HEK293 (cell line): ENCODE measurements around the gene AGBL3.

Experiments used
- CTCF ChIA-PET: fragments of 350-600 bp; formaldehyde crosslinking; extraction: SDS; loops from one replicate; lab custom pipeline; 2021; ENCODE audit warnings: antibody characterized with exemption; lab: Yijun Ruan, JAX
- POLR2A ChIA-PET: fragments of 300-600 bp; formaldehyde crosslinking; extraction: SDS; loops from one replicate; lab custom pipeline; 2020; ENCODE audit warnings: antibody characterized with exemption, inconsistent platforms; lab: Yijun Ruan, JAX
- H3K27ac ChIP-seq: fragments of 200-500 bp; sonication (Bioruptor generic); 2 replicates; pipeline ENCODE4 v1.5.1; 2014; ENCODE audit warnings: low read depth, low read length, control low read depth, inconsistent platforms; ENCODE audit errors: extremely low read depth
- H3K36me3 ChIP-seq, 2 experiments: fragments of 200-500 bp in 1 of 2; sonication (Bioruptor generic) in 1 of 2; 1 replicate in 1 of 2; 2 replicates in 1 of 2; pipeline ENCODE4 v1.5.1; 2014 to 2017; ENCODE audit warnings: inconsistent platforms in 2 of 2, low read length in 2 of 2; ENCODE audit not compliant: control insufficient read depth in 2 of 2, insufficient read depth in 1 of 2
- H3K4me1 ChIP-seq: fragments of 200-500 bp; sonication (Bioruptor generic); 2 replicates; pipeline ENCODE4 v1.5.1; 2014; ENCODE audit warnings: mild to moderate bottlenecking, low read length, inconsistent platforms; ENCODE audit not compliant: control insufficient read depth, insufficient read depth
- H3K4me3 ChIP-seq: 2 replicates; pipeline ENCODE4 v1.5.1; 2011; ENCODE audit warnings: low read depth, mild to moderate bottlenecking, control low read depth, low read length, moderate library complexity
- H3K9me3 ChIP-seq: fragments of 200-500 bp; sonication (Bioruptor generic); 2 replicates; pipeline ENCODE4 v1.5.1; 2014; ENCODE audit warnings: low read depth, low read length, inconsistent platforms; ENCODE audit not compliant: control insufficient read depth, insufficient read depth
- GLIS1 ChIP-seq: fragments of 450-650 bp; formaldehyde crosslinking; IDR thresholded peaks from 2 replicates; pipeline ENCODE4 v1.5.1; 2016; ENCODE audit warnings: missing biosample characterization, missing genetic modification characterization
- HOXA7 ChIP-seq: sonication (generic); formaldehyde crosslinking; IDR thresholded peaks from 2 replicates; pipeline ENCODE4 v1.8.1; 2022; ENCODE audit warnings: missing genetic modification reagents, borderline replicate concordance
- HOXD13 ChIP-seq: sonication (generic); formaldehyde crosslinking; IDR thresholded peaks from 2 replicates; pipeline ENCODE4 v1.8.0; 2022; ENCODE audit warnings: missing genetic modification reagents, borderline replicate concordance
- KLF1 ChIP-seq: fragments of 450-650 bp; formaldehyde crosslinking; IDR thresholded peaks from 2 replicates; pipeline ENCODE4 v1.5.1; 2016; ENCODE audit warnings: missing biosample characterization, missing genetic modification characterization
- KLF10 ChIP-seq: fragments of 450-650 bp; IDR thresholded peaks from 2 replicates; pipeline ENCODE4 v1.5.1; 2018; ENCODE audit warnings: missing biosample characterization, mild to moderate bottlenecking, missing genetic modification characterization
- MYNN ChIP-seq: fragments of 450-650 bp; formaldehyde crosslinking; IDR thresholded peaks from 2 replicates; pipeline ENCODE4 v1.5.1; 2016; ENCODE audit warnings: missing biosample characterization, missing genetic modification characterization, borderline replicate concordance
- MZF1 ChIP-seq: fragments of 450-650 bp; formaldehyde crosslinking; IDR thresholded peaks from 2 replicates; pipeline ENCODE4 v1.5.1; 2017; ENCODE audit warnings: missing biosample characterization, missing genetic modification characterization, borderline replicate concordance
- RBAK ChIP-seq: fragments of 450-650 bp; formaldehyde crosslinking; IDR thresholded peaks from 2 replicates; pipeline ENCODE4 v1.5.1; 2016; ENCODE audit warnings: missing biosample characterization, missing genetic modification characterization
- TRIM28 ChIP-seq: IDR thresholded peaks from 2 replicates; pipeline ENCODE4 v1.6.1; 2011; ENCODE audit warnings: low read length, control low read depth, borderline replicate concordance
- ZBTB20 ChIP-seq: fragments of 450-650 bp; formaldehyde crosslinking; IDR thresholded peaks from 2 replicates; pipeline ENCODE4 v1.5.1; 2016; ENCODE audit warnings: missing biosample characterization, missing genetic modification characterization
- ZFHX2 ChIP-seq: fragments of 450-650 bp; formaldehyde crosslinking; conservative IDR thresholded peaks from 2 replicates; pipeline ENCODE4 v1.5.1; 2016; ENCODE audit warnings: missing biosample characterization, missing genetic modification characterization
- ZNF16 ChIP-seq: fragments of 450-650 bp; formaldehyde crosslinking; IDR thresholded peaks from 2 replicates; pipeline ENCODE4 v1.5.1; 2016; ENCODE audit warnings: low read depth, missing biosample characterization, missing genetic modification characterization
- ZNF202 ChIP-seq: fragments of 450-650 bp; formaldehyde crosslinking; IDR thresholded peaks from 2 replicates; pipeline ENCODE4 v1.5.1; 2016; ENCODE audit warnings: missing biosample characterization, missing genetic modification characterization, borderline replicate concordance
- ZNF292 ChIP-seq: fragments of 450-650 bp; formaldehyde crosslinking; IDR thresholded peaks from 2 replicates; pipeline ENCODE4 v1.5.1; 2016; ENCODE audit warnings: low read depth, missing biosample characterization, missing genetic modification characterization, borderline replicate concordance
- ZNF354C ChIP-seq: fragments of 450-650 bp; formaldehyde crosslinking; IDR thresholded peaks from 2 replicates; pipeline ENCODE4 v1.5.1; 2016; ENCODE audit warnings: missing biosample characterization, missing genetic modification characterization, low read depth, borderline replicate concordance
- ZNF391 ChIP-seq: fragments of 450-650 bp; formaldehyde crosslinking; IDR thresholded peaks from 2 replicates; pipeline ENCODE4 v1.5.1; 2016; ENCODE audit warnings: low read depth, missing biosample characterization, missing genetic modification characterization, borderline replicate concordance
- ZNF398 ChIP-seq: fragments of 450-650 bp; formaldehyde crosslinking; IDR thresholded peaks from 2 replicates; pipeline ENCODE4 v1.5.1; 2017; ENCODE audit warnings: missing biosample characterization, missing genetic modification characterization
- ZNF433 ChIP-seq: fragments of 450-650 bp; formaldehyde crosslinking; IDR thresholded peaks from 2 replicates; pipeline ENCODE4 v1.5.1; 2016; ENCODE audit warnings: missing biosample characterization, missing genetic modification characterization, low read depth
- ZNF48 ChIP-seq: fragments of 450-650 bp; formaldehyde crosslinking; IDR thresholded peaks from 2 replicates; pipeline ENCODE4 v1.5.1; 2016; ENCODE audit warnings: missing biosample characterization, missing genetic modification characterization
- ZNF623 ChIP-seq: fragments of 450-650 bp; formaldehyde crosslinking; IDR thresholded peaks from 2 replicates; pipeline ENCODE4 v1.5.1; 2016; ENCODE audit warnings: missing biosample characterization, missing genetic modification characterization
- ZNF701 ChIP-seq: fragments of 450-650 bp; formaldehyde crosslinking; IDR thresholded peaks from 2 replicates; pipeline ENCODE4 v1.5.1; 2016; ENCODE audit warnings: missing biosample characterization, missing genetic modification characterization
- TF ChIP-seq, protein P1 (sequence below): fragments of 450-650 bp; formaldehyde crosslinking; IDR thresholded peaks from 2 replicates; pipeline ENCODE4 v1.5.1; 2016; ENCODE audit warnings: missing biosample characterization, missing genetic modification characterization
- TF ChIP-seq, protein P2 (sequence below): fragments of 450-650 bp; formaldehyde crosslinking; IDR thresholded peaks from 2 replicates; pipeline ENCODE4; 2016; ENCODE audit warnings: missing biosample characterization, missing genetic modification characterization

AGBL3 gene

DNA sequence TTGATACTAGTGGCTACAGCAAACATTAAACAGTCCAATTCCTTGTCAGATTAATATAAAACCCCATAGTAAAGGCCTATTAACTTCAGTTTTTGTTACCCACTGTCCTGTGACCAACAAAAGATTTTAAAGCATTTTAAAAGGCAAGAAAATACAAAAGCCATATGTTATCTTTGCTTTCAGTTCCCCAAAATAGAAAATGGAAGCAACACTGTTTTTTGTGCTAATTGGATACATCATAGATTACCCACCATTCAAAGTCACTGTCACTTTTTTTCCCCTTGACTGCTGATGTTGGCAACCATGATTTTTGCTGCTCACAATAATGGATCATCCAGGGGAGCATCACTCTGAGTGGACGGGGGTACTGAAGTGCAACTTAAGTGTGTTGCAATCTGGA, 109.1 kb downstream of the AGBL3 start (continued):
- no peak for TF ChIP-seq ZNF398 (tag by site-specific recombination)
- no peak for TF ChIP-seq GLIS1 (tag by site-specific recombination)

DNA sequence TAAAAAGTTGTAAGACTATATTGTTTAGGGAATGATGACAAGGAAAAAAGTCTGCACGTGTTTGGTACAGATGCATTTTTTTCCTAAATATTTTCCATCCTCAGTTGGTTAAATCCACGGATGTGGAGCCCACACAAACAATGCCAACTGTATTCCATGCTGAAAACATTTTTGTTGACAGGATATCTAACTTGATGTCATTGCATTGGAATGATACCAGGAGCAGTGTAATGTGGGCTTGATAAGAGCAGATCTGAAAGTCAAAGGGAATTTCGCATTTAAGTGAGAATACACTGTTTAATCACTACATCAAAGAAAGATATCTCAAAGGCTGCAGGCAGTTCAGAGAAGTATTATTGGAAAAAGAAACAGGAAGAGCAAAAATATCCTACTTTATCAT, 112.1 kb downstream of the AGBL3 start:
- ChIA-PET CTCF (no interaction called here), POLR2A (no interaction called here)
- Histone ChIP-seq H3K4me1 (no peaks in the 10 kb centered on the region), H3K9me3 (no peaks in the 10 kb centered on the region), H3K36me3 (no peaks in the 10 kb centered on the region), H3K4me3 (no peak overlapping the region), H3K27ac (no peak overlapping the region)
- TF ChIP-seq ZNF623 (tag by site-specific recombination) = no peak
- no peak for TF ChIP-seq MYNN (tag by site-specific recombination)
- TF ChIP-seq, protein P1, sequence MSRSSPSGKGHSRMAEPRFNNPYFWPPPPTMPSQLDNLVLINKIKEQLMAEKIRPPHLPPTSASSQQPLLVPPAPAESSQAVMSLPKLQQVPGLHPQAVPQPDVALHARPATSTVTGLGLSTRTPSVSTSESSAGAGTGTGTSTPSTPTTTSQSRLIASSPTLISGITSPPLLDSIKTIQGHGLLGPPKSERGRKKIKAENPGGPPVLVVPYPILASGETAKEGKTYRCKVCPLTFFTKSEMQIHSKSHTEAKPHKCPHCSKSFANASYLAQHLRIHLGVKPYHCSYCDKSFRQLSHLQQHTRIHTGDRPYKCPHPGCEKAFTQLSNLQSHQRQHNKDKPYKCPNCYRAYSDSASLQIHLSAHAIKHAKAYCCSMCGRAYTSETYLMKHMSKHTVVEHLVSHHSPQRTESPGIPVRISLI (tag by site-specific recombination) = no peak
- no peak for TF ChIP-seq ZNF292 (tag by site-specific recombination)
- no peak for TF ChIP-seq HOXA7 (CRISPR knock-in tag)
- TF ChIP-seq, protein P2, sequence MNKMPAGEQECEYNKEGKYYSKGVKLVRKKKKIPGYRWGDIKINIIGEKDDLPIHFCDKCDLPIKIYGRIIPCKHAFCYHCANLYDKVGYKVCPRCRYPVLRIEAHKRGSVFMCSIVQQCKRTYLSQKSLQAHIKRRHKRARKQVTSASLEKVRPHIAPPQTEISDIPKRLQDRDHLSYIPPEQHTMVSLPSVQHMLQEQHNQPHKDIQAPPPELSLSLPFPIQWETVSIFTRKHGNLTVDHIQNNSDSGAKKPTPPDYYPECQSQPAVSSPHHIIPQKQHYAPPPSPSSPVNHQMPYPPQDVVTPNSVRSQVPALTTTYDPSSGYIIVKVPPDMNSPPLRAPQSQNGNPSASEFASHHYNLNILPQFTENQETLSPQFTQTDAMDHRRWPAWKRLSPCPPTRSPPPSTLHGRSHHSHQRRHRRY (tag by site-specific recombination) = no peak
- TF ChIP-seq ZNF202 (tag by site-specific recombination) = no peak
- no peak for TF ChIP-seq KLF1 (tag by site-specific recombination)
- no peak for TF ChIP-seq ZNF433 (tag by site-specific recombination)
- TF ChIP-seq HOXD13 (CRISPR knock-in tag) = no peak
- TF ChIP-seq ZNF391 = no peak
- no peak for TF ChIP-seq ZFHX2 (tag by site-specific recombination)
- TF ChIP-seq MZF1 (tag by site-specific recombination) = no peak

DNA sequence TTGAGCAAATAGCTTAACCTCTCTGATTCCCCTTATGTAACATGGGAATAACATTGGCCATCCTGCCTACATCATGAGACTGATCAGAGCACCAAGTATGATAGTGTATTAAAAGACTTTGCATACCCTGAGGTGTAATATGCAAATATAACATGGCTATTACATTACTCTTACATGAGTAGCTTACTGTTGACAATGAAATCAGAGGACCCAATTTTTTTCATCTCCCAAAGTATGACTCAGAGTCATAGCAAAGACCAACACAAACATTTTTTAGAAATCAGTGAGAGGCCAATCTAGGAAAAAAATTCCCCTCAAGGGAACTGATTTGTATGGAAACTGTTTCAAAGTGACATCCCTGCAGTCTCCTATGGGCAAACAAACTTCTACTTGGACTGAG, 114.5 kb downstream of the AGBL3 start:
- no peaks in the 10 kb centered on the region for H3K9me3 ChIP-seq
- ChIA-PET CTCF (no interaction called here), POLR2A (no interaction called here)
- no peak overlapping the region for H3K27ac ChIP-seq
- H3K4me1 ChIP-seq = no peaks in the 10 kb centered on the region
- TF ChIP-seq TRIM28 = no peak
- TF ChIP-seq ZNF48 = no peak
- TF ChIP-seq KLF10 (tag by site-specific recombination) = no peak
- no peak for TF ChIP-seq ZNF354C (tag by site-specific recombination)
- TF ChIP-seq ZNF701 (tag by site-specific recombination) = no peak
- TF ChIP-seq RBAK = no peak
- no peak for TF ChIP-seq GLIS1 (tag by site-specific recombination)
- TF ChIP-seq ZBTB20 (tag by site-specific recombination) = no peak
- no peak for TF ChIP-seq ZNF16
- TF ChIP-seq, all 188 proteins: peak for 0
- Histone ChIP-seq H3K36me3 (no peaks in the 10 kb centered on the region), H3K4me3 (no peak overlapping the region)
